ENCODE measurements around the gene CRIP2. TPM values are rescaled to one million over a fixed set of nuclear protein-coding genes. Genes with fewer than 3 reads are reported as not detected.
A peak's percentile ranks its signal among the peaks of the same experiment; 100 is the strongest.

Gene CRIP2, protein sequence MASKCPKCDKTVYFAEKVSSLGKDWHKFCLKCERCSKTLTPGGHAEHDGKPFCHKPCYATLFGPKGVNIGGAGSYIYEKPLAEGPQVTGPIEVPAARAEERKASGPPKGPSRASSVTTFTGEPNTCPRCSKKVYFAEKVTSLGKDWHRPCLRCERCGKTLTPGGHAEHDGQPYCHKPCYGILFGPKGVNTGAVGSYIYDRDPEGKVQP
- total RNA-seq (2014; rRNA removed), result 152 and 159 TPM in 2 replicates
- polyA plus RNA-seq (2012), result 165 TPM

DNA sequence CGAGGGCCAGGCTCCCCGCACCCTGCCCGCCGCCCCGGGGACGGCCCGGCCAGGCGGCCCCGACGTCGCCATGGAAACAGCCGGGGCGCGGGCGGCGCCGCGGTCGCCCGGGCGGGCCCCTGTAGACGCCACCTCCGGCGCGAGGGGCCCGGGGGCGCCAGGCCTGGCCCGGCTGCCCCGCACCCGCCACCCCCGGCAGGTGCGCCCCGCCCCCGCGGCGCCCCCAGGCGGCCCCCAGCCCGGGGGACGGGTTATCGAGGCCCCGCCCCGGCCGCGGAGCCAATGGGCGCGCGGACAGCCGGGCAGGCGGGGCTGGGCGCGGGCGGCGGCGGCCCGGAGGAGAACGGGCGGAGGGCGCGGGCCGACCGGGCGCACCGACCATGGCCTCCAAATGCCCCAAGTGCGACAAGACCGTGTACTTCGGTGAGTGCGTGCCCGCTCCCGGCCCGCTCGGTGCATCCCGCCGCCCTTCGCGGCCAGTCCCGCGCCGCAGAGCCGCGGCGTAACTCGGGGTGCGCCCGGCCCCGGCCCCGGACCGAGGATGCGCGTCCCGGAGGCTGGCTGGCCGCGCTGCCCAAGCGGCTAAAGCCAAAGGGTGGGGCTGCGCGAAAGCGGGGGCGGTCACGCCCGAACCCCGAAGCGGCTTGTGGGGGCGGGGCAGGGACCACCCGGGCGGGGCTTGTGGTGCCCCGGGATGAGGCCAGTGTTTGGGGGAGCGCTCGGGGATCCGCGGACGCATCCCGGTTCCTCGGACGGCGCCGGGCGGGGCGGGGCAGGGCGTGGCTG, at the start of gene CRIP2:
Gene CRIP2 (plus strand): TSS at position 339 of the 786 bp plus-strand sequence. CDS start 42 bp downstream, at position 381.
- DNase-seq (ENCODE audit: low read depth), result peak; percentile 35

DNA sequence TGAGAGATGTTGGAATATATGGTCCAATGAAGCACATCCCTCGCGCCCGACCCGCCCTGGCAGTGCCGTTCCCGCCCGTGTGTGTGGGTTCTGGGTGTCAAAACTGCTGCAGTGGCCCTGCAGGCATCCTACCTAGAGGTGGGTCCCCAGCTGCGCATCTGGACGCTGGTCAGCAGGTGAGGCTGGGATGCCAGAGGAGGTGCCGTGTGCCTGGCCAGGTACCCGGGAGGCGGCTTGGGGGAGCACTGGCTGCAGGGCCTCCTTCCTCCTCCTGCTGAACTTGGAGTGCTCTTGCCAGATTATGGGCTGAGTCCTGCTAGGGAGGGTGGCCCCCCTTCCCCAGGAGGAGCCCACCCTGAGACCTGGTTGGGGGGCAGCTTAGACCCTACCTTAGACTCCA, 49.8 kb upstream of the CRIP2 start:
- DNase-seq (ENCODE audit: low read depth), result no peak

DNA sequence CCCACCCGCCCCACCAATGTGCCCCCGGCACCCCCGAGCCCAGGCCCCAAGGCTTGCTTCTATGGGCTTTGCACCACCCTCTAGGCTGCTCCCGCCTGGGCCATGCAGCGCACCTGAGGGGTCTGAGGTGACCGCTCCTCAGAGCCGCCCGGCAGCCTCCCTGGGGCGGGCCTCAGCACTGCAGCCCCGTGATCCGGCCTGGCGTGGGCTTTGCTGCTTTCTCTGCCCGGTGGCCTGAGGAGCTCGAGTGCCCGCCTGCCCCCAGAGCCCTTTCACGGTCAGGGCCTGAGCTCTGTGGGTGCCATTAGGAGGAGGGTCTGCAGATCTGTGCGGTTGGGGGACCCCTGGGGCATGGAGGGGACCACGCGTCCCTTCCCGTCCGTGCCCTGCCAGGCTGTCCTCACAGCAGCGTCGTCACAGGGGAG, 48.8 kb upstream of the CRIP2 start:
- DNase-seq (ENCODE audit: low read depth), result no peak

DNA sequence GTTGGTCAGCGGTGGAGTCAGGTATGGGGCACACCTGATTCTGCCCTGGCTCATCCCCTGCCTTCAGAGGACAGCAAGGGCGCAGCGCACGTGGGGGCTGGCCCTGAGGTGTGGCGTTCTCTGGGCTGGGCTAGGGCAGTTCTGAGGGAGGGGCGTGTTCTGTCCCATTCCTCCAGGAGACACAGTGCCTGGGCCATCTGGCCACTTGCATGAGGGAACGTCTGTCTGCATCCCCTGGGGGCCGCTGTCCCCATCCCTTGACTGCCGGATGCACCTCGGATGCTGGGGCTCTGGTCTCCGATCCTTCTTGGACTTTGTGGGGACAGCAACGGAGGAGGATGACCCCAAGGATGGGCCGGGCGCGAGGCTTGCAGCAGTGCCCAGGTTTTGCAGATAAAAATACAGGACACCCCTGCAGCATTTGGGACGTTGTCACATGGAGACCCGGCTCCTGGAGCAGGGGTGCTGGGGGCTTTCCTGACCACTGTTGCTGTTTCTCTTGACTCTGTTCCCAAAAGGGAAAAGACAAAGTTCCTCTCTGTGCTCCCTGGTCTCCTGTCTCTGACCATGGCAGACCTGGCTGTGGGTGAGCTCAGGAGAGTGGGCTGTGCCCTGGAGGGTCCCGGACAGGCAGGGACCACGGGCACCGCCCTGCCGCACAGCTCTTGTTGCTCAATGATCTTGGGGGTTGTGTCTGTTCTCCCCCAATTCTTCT, 48.0 kb upstream of the CRIP2 start:
- no peak for DNase-seq (ENCODE audit: low read depth)

DNA sequence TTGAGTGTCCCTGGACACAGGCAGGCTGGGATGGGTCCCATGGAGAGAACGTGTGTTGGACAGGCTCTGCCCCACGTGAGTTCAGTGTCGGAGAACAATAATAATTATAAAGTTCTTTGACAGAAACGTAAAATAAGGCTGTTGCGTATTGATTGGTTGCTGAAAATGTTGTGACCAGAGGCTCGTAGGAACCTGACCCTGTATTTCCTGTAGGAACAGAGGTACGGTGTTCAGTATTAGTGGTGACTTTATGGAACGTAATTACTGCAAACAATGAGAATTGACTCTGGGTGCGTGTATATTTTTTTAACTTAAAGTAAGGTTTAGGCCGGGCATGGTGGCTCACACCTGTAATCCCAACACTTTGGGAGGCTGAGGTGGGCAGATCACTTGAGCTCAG, 47.2 kb upstream of the CRIP2 start:
- no peak for DNase-seq (ENCODE audit: low read depth)

DNA sequence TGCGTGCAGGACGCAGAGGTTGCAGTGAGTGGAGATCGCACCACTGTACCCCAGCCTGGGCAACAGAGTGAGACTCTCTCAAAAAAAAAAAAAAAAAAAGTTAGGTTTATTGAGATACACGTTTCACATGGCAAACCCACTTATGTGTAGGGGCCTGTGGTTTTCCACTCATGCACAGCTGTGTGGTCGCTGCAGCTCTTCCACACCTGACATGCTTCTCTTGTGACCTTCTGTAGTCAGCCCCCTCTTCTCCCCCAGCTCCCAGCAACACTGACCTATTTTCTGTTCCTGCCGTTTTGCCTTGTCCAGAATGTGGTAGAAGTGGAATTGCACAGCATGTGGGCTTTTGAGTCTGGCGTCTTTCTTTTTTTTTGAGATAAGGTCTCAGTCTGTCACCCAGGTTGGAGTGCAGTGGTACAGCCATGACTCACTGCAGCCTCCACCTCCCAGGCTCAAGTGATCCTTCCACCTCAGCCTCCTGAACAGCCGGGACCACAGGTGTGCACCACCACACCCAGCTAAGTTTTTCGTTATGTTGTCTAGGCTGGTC, 46.6 kb upstream of the CRIP2 start:
- DNase-seq (ENCODE audit: low read depth), result no peak

DNA sequence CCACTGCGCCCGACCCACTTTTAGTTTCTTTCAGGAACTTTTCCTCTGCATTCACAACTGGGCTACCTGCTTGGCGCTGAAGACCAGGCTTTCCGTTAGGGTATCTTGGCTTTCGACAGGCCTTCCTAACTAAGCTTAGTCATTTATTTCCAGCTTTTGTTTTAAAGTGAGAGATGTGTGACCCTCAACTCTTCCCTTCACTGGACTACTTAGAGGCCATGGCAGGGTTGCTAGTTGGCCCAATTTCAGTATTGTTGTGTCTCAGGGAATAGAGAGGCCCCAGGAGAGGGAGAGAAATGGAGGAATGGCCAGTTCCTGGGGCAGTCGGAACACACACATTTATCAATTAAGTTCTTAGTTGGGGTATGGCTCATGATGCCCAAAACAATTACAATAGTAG, 44.6 kb upstream of the CRIP2 start:
- DNase-seq (ENCODE audit: low read depth), result no peak

DNA sequence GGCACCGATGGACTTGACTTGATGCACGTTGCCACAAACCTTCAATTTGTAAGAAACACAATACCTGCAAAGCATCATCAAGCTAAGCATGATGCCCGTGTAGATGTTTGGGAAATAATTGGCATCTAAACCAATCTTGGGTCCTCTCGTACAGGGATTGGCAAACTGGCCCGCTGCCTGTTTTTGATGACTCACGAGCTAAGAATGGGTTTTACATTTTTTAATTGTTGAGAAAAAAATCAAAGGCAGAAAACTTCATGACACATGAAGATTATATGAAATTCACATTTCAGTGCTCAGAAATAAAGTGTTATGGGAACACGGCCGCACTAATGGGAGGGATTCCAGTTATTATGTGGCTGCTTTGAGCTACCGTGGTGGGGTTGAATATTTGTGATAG, 44.1 kb upstream of the CRIP2 start:
- peak; percentile 87 for DNase-seq (ENCODE audit: low read depth)

DNA sequence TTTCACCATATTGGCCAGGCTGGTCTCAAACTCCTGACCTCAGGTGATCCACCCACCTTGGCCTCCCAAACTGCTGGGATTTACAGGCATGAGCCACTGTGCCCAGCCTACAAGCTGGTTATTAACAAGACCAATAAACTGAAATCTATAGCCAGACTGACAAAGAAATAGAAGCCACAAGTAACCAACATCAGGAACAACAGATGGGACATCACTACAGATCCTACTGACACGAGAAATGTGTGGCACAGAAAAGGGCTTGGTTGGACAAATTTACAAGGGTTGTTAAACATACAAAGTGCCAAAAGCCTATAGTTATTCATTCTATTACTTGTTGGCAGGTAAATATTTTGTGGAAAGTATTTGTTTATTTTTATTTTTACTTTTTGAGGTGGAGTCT, 43.4 kb upstream of the CRIP2 start:
- DNase-seq (ENCODE audit: low read depth), result no peak

DNA sequence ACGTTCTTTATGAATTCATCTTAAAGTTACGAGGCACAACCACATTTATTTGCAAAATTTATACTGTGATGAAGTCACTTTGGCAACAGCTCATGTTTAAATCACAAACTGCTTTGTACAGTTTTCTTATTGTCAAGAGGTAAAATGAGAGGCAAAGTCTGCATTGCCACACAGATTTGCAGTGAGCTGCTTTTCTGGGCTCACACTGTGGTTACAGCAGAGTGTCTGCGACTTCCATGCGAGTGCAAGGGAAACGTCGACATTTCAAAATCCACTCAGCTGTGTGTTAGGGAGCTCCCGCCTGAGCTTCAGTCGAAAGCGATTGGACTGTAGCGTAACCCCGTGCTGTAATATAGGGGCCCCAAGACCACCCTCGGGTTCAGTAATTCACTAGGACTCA, 42.0 kb upstream of the CRIP2 start:
- DNase-seq (ENCODE audit: low read depth), result no peak

DNA sequence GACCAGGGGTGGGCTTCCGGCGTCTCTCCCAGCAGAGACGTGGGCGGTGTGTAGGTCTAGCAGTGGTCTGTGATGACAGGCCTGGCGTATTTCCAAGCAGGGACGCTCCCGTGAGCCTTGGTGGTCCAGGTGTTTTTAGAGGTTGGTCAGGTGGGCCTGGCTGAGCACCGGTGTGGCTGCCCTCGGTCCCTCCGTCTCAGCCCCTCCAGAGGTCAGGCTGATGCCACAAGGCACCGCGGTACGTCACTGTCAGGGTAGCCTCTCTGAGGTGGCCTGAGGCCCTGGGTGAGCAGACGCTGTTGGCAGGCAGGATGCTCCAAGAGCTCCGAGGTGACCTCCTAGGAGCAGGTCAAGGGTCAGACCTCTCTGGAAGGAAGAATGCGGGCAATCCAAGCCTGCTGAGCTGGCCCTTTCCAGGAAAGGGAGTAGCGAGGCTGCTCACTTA, 41.4 kb upstream of the CRIP2 start:
- DNase-seq (ENCODE audit: low read depth), result no peak

DNA sequence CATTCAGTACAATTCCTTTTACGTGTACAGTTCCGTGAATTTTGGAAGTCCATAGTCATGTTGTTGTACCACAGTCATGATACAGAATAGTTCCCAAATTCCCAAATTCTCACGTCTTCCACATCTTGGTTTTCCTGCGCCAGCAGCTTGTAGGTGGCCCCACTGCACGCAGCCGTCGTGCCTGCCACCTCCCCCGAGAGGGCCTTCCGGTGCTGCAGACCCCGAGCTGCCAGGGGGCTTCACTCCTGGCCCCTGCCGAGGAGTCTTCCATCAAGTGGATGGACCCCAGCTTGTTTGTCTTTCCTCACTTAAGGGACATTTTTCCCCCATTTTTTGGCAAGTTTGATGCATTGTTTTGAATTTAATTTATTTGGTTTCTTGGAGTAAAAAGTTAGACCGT, 38.2 kb upstream of the CRIP2 start:
- DNase-seq (ENCODE audit: low read depth), result no peak

DNA sequence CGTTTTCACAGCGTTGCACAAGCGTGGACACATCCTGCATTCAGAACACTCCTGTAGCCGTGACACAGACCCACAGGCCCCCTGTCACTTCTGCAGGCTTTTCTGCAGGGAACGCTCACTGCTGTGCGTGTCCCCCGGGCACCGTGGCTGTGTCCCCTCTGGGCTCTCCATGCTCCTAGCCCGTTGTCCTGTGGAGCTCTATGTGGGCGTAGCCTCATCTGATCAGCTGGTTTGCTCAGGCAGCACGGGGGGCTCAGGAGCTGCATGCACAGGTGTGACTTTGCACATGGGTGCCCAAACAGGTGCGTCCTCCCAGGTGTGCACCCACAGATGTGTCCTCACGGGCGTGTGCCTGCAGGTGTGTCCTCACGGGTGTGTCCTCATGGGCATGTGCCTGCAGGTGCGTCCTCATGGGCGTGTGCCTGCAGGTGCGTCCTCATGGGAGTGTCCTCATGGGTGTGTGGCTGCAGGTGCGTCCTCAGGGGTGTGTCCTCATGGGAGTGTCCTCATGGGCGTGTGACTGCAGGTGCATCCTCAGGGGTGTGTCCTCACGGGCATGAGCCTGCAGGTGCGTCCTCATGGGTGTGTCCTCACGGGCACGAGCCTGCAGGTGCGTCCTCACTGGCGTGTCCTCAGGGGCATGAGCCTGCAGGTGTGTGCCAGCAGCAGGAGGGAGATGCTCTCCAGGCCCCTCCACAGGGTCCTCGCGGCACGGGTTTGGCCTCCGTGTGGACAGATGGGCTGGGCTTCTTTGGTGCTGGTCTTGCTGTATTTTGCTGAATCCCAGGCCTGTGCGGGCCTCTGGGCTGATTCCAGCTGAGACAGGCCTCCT, 37.5 kb upstream of the CRIP2 start:
- no peak for DNase-seq (ENCODE audit: low read depth)

DNA sequence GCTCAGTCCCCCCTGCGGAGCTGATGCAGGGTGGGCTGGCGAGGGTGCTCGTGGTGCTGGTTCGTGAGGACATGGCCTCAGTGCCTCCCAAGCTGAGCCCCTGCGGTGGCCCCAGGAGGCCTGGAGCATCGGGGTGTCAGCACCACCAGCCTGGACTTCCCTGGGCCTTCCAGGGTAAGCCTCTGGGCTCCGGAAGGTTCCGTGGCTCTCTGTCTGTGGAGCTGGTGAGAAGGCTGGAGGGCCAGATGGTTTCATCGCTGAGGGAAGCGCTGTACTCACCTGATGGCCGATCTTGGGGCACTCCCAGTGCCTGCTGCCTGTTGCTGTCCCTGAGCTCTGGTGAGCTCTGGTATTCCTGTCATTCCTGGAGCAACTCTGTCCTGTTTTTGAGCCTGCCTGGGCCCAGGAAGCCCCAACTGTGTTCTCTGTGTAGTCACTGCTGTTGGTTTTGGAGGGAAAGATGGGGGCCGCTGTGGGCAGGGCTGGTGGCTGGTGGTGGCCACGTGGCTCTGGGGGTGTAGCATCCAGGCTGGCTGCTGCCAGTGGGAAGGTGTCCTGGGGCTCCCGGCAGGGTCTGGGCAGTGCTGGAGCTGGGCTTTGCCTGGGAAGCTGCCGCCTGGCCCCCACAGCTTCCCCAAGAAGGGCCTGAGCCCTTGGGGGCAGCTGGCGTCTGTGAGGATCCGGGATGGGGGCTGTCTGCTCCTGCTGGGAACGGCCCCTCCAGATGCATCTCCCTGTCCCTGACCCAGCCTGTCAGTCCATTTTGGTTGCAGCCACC, 36.7 kb upstream of the CRIP2 start:
- DNase-seq (ENCODE audit: low read depth), result no peak

DNA sequence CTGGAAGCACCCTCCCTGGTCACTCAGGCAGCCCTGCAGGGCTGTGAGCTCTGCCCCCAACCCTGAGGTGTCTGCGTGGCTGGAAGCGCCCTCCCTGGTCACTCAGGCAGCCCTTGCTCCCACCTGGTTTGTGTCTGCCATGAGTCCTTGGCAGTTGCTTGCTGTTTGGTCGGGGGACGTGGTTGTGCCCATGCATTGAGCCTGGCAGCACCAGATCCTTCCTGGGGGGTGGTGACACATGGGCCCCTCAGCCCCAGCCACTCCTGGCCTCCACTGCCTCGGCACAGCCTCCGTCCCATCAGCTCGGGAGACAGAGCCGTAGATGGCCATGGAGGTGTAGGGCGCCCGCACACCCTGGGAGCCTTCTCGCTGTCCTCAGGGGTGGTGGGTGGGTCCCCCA, 35.4 kb upstream of the CRIP2 start:
- DNase-seq (ENCODE audit: low read depth), result no peak

DNA sequence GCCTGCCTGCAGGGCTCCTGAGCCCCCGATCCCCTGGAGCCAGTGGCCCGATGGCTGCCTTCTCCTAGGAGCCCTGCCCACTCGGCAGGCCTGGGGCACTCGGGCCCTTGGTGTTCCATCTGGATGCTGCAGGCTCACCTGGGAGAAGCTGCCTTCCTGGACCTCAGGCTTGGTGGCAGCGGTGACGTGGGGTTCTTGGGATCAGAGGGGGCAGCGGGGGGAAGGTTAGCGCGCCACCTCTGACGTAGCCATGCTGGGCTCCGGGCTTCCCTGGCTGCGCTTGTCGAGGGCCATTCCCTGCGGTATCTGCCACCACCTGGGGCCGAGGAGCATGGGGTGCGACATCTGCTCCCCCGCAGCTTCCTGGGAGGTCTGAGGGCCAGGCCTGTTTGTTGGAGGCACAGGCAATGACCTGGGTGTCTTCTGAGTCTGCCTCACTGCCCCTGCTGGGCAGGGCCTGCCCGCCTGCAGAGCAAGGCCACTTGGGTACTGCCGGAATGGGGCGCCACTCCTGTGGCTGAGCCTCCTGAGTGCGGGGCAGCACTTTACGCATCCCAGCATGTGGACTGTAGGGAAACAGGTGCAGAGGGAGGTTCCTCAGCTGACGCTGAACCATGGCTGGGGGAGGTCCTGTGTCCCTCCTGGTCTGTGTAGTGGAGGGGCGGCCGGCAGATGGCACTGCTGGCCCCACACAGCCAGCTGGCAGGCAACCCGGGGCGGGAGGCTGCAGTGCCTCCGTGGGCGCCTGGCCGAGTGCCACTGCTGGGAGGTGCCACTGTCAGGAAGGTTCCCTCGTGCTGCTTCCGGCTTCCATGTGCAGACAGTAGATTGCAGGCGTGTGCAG, 34.7 kb upstream of the CRIP2 start:
- peak; percentile 26 for DNase-seq (ENCODE audit: low read depth)

DNA sequence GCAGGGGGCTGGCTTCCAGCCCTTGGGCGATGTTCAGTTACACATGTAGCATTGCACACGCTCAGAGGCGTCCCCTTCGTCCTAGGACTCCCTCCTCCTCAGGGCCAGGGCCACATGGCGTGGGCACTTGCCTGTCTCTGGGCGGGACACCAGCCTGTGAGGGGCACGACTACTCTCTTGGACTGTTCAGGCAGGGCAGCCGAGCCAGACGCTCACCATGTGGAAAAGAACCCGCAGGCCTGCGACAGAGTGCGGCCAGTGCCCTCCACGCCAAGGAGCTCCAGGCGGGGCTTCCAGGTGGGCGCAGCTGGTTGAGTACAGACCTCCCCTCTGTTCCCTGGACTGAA, 34.1 kb upstream of the CRIP2 start:
- no peak for DNase-seq (ENCODE audit: low read depth)

DNA sequence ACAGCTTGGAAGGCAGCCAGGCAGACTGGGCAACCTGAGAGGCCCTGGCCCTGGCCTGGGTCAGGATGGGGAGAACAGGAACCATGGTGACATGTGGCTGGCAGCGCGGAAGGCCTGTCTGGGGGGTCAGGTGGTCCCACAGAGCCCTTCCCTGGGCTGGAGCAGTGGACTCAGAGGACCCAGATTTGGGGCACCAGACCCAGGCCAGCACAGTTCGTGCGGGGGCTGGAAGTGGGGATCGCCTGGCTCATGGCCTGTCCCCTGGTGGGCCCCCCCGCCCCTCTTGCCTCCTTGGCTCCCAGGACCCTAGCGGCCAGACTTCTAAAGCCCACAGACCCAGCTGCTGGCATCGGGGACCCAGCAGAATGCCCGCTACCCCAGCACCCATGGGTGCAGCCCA, 33.6 kb upstream of the CRIP2 start:
- no peak for DNase-seq (ENCODE audit: low read depth)

DNA sequence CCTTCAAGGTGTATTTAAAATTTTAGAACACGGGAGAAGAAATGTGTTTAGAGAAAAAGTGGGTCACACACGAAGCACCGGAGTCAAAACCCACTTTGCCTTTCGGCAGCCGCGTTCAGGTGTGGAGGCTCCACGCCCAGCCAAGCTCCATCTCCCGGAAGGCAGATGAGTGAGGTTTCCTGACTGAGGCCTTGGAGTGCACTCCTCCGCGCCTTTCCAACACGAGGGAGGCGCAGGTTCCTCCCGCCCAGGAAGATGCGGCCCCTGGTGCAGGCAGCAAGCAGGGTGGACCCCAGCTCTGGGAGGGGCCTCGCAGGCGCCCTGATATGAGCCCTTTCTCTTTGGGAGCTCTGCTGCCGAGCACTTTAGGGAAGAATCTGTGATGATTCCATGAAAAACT, 32.5 kb upstream of the CRIP2 start:
- DNase-seq (ENCODE audit: low read depth), result no peak

DNA sequence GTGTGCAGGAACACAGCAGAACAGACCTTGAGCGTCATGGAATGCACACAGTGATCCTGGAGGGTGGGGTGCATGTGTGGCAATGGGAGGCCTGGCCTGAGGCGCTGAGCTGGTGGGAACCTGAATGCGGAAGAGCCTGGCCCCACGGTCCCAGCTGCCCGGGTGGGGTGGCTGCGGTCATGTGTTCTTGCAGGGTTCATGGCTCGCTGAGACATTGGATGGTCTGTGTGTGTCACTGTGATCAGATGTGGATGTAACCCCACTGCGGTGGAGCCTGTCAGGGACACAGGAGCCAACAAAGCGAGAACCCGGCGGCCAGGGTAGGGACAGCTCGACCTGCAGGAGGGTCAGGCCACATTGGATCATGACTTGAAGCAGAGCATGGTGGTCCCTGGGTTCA, 31.8 kb upstream of the CRIP2 start:
- DNase-seq (ENCODE audit: low read depth), result no peak
